ENCODE measurements around the gene PPP2R2B.
"Not testable (repeated sequence)": the region's sequence is repeated elsewhere in the genome, so short reads cannot be mapped to it uniquely, and the experiment has no call there.

PPP2R2B gene

GRCh38 chr5:146744068-146744745, 134.3 kb downstream of the PPP2R2B start:
- peaks cover 11% of the 10 kb centered on the region for H3K9me3 Mint-ChIP-seq
- H3K36me3 Mint-ChIP-seq (ENCODE audit: low read depth), result no peaks in the 10 kb centered on the region
- DNase-seq, result no peak
- H3K27ac Mint-ChIP-seq, result no peak overlapping the region
- H3K4me1 Mint-ChIP-seq, result no peaks in the 10 kb centered on the region
- peaks cover 3% of the 10 kb centered on the region for H3K27me3 Mint-ChIP-seq (ENCODE audit: low read depth, poor library complexity)
- H3K4me3 Mint-ChIP-seq, result no peak overlapping the region
- TF ChIP-seq CTCF (IDR thresholded peaks at IDR 0.05), result no peak

GRCh38 chr5:146734936-146735577, 143.5 kb downstream of the PPP2R2B start:
- Mint-ChIP-seq H3K36me3 (ENCODE audit: low read depth) (no peaks in the 10 kb centered on the region), H3K27ac (no peak overlapping the region), H3K9me3 (peaks cover 11% of the 10 kb centered on the region), H3K4me1 (peaks cover 11% of the 10 kb centered on the region), H3K4me3 (no peak overlapping the region), H3K27me3 (ENCODE audit: low read depth, poor library complexity) (peaks cover 10% of the 10 kb centered on the region)
- DNase-seq, result no peak
- TF ChIP-seq CTCF (IDR thresholded peaks at IDR 0.05), result no peak

- H3K4me3 Mint-ChIP-seq, result no peak overlapping the region
- peaks cover 4% of the 10 kb centered on the region for H3K27me3 Mint-ChIP-seq (ENCODE audit: low read depth, poor library complexity)
- no peak for TF ChIP-seq CTCF (IDR thresholded peaks at IDR 0.05)
- peaks cover 9% of the 10 kb centered on the region for H3K36me3 Mint-ChIP-seq (ENCODE audit: low read depth)
- H3K9me3 Mint-ChIP-seq, result peaks cover 29% of the 10 kb centered on the region
- no peak for DNase-seq
- H3K4me1 Mint-ChIP-seq, result peaks cover 11% of the 10 kb centered on the region
- H3K27ac Mint-ChIP-seq, result no peak overlapping the region
Observed at GRCh38 chr5:146732962-146733361, 145.6 kb downstream of the PPP2R2B start.

GRCh38 chr5:146731909-146732659, 146.5 kb downstream of the PPP2R2B start:
- Mint-ChIP-seq H3K36me3 (ENCODE audit: low read depth) (peaks cover 9% of the 10 kb centered on the region), H3K4me3 (no peak overlapping the region), H3K27me3 (ENCODE audit: low read depth, poor library complexity) (peaks cover 3% of the 10 kb centered on the region), H3K4me1 (peaks cover 11% of the 10 kb centered on the region), H3K27ac (no peak overlapping the region), H3K9me3 (peaks cover 34% of the 10 kb centered on the region)
- no peak for TF ChIP-seq CTCF (IDR thresholded peaks at IDR 0.05)
- DNase-seq, result no peak

- H3K36me3 Mint-ChIP-seq (ENCODE audit: low read depth); H3K27me3 Mint-ChIP-seq (ENCODE audit: low read depth, poor library complexity); DNase-seq; H3K27ac Mint-ChIP-seq; H3K4me3 Mint-ChIP-seq: not testable (repeated sequence)
- Mint-ChIP-seq H3K4me1 (peaks cover 11% of the 10 kb centered on the region), H3K9me3 (peaks cover 34% of the 10 kb centered on the region)
Observed at GRCh38 chr5:146728746-146729145, 149.8 kb downstream of the PPP2R2B start.

GRCh38 chr5:146726891-146727290, 151.7 kb downstream of the PPP2R2B start:
- no peak for DNase-seq
- Mint-ChIP-seq H3K4me1 (peaks cover 5% of the 10 kb centered on the region), H3K27ac (no peak overlapping the region), H3K9me3 (peaks cover 34% of the 10 kb centered on the region), H3K27me3 (ENCODE audit: low read depth, poor library complexity) (no peaks in the 10 kb centered on the region), H3K4me3 (no peak overlapping the region), H3K36me3 (ENCODE audit: low read depth) (peaks cover 9% of the 10 kb centered on the region)
- TF ChIP-seq CTCF (IDR thresholded peaks at IDR 0.05), result no peak

Measured in nephron progenitor cell (in vitro differentiated cells).